Measurements from ENCODE around the gene NHERF1.

NHERF1 gene

GRCh38 chr17:74745548-74746177, 2.8 kb upstream of the NHERF1 start:
- H3K36me3 ChIP-seq (replicated peaks; ENCODE audit: low read depth, low read length) = no peaks in the 10 kb centered on the region
- H2AFZ ChIP-seq (ENCODE audit: low read depth, low read length) = no peak overlapping the region
- peaks cover 17% of the 10 kb centered on the region for H3K79me2 ChIP-seq (ENCODE audit: low read length)
- no peak overlapping the region for H3K27ac ChIP-seq (ENCODE audit: low read length)
- TF ChIP-seq CTCF (IDR thresholded peaks at IDR 0.05; ENCODE audit: low read depth, low read length) = no peak
- TF ChIP-seq EZH2phosphoT487 (IDR thresholded peaks at IDR 0.05; ENCODE audit: low read depth) = no peak
- no peak overlapping the region for H3K4me2 ChIP-seq (ENCODE audit: low read length)
- H3K9ac ChIP-seq (ENCODE audit: low read length) = no peak overlapping the region
- H3K4me3 ChIP-seq (ENCODE audit: low read length) = no peak overlapping the region
- H4K20me1 ChIP-seq (ENCODE audit: insufficient read depth, low read length) = 0 out of 2 replicates have a peak, but pooled peaks cover 4% of the 10 kb centered on the region
- peaks cover 13% of the 10 kb centered on the region for H3K4me1 ChIP-seq (ENCODE audit: low read length)
- no peaks in the 10 kb centered on the region for H3K9me3 ChIP-seq (ENCODE audit: insufficient read depth, low read length)
- H3K27me3 ChIP-seq (ENCODE audit: low read depth, low read length) = peaks cover 10% of the 10 kb centered on the region; the same call in 1 of the 2 replicates

- no peaks in the 10 kb centered on the region for H3K9me3 ChIP-seq (ENCODE audit: insufficient read depth, low read length)
- TF ChIP-seq CTCF (IDR thresholded peaks at IDR 0.05; ENCODE audit: low read depth, low read length) = no peak
- TF ChIP-seq EZH2phosphoT487 (IDR thresholded peaks at IDR 0.05; ENCODE audit: low read depth) = no peak
- H2AFZ ChIP-seq (ENCODE audit: low read depth, low read length) = no peak overlapping the region
- H3K27me3 ChIP-seq (ENCODE audit: low read depth, low read length) = peaks cover 10% of the 10 kb centered on the region; the same call in 1 of the 2 replicates
- peaks cover 22% of the 10 kb centered on the region for H3K79me2 ChIP-seq (ENCODE audit: low read length)
- no peak overlapping the region for H3K9ac ChIP-seq (ENCODE audit: low read length)
- no peak overlapping the region for H3K4me3 ChIP-seq (ENCODE audit: low read length)
- no peak overlapping the region for H3K4me2 ChIP-seq (ENCODE audit: low read length)
- peaks cover 13% of the 10 kb centered on the region for H3K4me1 ChIP-seq (ENCODE audit: low read length)
- peaks cover 4% of the 10 kb centered on the region; the same call in 1 of the 2 replicates for H4K20me1 ChIP-seq (ENCODE audit: insufficient read depth, low read length)
- H3K27ac ChIP-seq (ENCODE audit: low read length) = no peak overlapping the region
- no peaks in the 10 kb centered on the region for H3K36me3 ChIP-seq (replicated peaks; ENCODE audit: low read depth, low read length)
Measured at GRCh38 chr17:74746376-74746775, 2.1 kb upstream of the NHERF1 start.

GRCh38 chr17:74746922-74747321, 1.5 kb upstream of the NHERF1 start:
- peaks cover 10% of the 10 kb centered on the region; the same call in 1 of the 2 replicates for H3K27me3 ChIP-seq (ENCODE audit: low read depth, low read length)

GRCh38 chr17:74748279-74748528, 224 bp upstream of the NHERF1 start:
- TF ChIP-seq EZH2phosphoT487 (IDR thresholded peaks at IDR 0.05; ENCODE audit: low read depth) (no peak), CTCF (IDR thresholded peaks at IDR 0.05; ENCODE audit: low read depth, low read length) (no peak)
- H2AFZ ChIP-seq (ENCODE audit: low read depth, low read length) = no peak overlapping the region
- no peaks in the 10 kb centered on the region for H3K9me3 ChIP-seq (ENCODE audit: insufficient read depth, low read length)
- H3K4me2 ChIP-seq (ENCODE audit: low read length) = peak overlapping the region; percentile 60
- peaks cover 13% of the 10 kb centered on the region for H3K4me1 ChIP-seq (ENCODE audit: low read length)
- no peak overlapping the region for H3K27ac ChIP-seq (ENCODE audit: low read length)
- H3K27me3 ChIP-seq (ENCODE audit: low read depth, low read length) = peaks cover 8% of the 10 kb centered on the region; the same call in 1 of the 2 replicates
- peak overlapping the region; percentile 54 for H3K9ac ChIP-seq (ENCODE audit: low read length)
- peaks cover 8% of the 10 kb centered on the region; the same call in 1 of the 2 replicates for H4K20me1 ChIP-seq (ENCODE audit: insufficient read depth, low read length)
- no peaks in the 10 kb centered on the region for H3K36me3 ChIP-seq (replicated peaks; ENCODE audit: low read depth, low read length)
- peak overlapping the region; percentile 75 for H3K4me3 ChIP-seq (ENCODE audit: low read length)
- peaks cover 28% of the 10 kb centered on the region for H3K79me2 ChIP-seq (ENCODE audit: low read length)

More at GRCh38 chr17:74746922-74747321, 1.5 kb upstream of the NHERF1 start:
- Histone ChIP-seq H3K36me3 (replicated peaks; ENCODE audit: low read depth, low read length) (no peaks in the 10 kb centered on the region), H3K27ac (ENCODE audit: low read length) (no peak overlapping the region), H2AFZ (ENCODE audit: low read depth, low read length) (no peak overlapping the region), H4K20me1 (ENCODE audit: insufficient read depth, low read length) (peaks cover 4% of the 10 kb centered on the region; the same call in 1 of the 2 replicates), H3K79me2 (ENCODE audit: low read length) (peaks cover 27% of the 10 kb centered on the region), H3K4me2 (ENCODE audit: low read length) (no peak overlapping the region), H3K9ac (ENCODE audit: low read length) (no peak overlapping the region), H3K9me3 (ENCODE audit: insufficient read depth, low read length) (no peaks in the 10 kb centered on the region), H3K4me1 (ENCODE audit: low read length) (peaks cover 13% of the 10 kb centered on the region), H3K4me3 (ENCODE audit: low read length) (no peak overlapping the region)
- TF ChIP-seq CTCF (IDR thresholded peaks at IDR 0.05; ENCODE audit: low read depth, low read length) (no peak), EZH2phosphoT487 (IDR thresholded peaks at IDR 0.05; ENCODE audit: low read depth) (no peak)
